Measurements from ENCODE around the gene SYMPK.
"Not testable (repeated sequence)": the region's sequence is repeated elsewhere in the genome, so short reads cannot be mapped to it uniquely, and the experiment has no call there.

Gene SYMPK

GRCh38 chr19:45885556-45886426, 22.8 kb upstream of the SYMPK start, which contains the start of gene IRF2BP1:
Gene IRF2BP1, minus strand, starts transcription at chr19:45886141. Its CDS starts 367 bp downstream, at chr19:45885774.
- DNase-seq: peak; percentile 91 to 94 (median 93)

GRCh38 chr19:45884682-45885555, 22.0 kb upstream of the SYMPK start:
- peak in 1 of 3 experiments; percentile 38 for DNase-seq

- no peak for DNase-seq
These were observed 21.1 kb upstream of the SYMPK start for GRCh38 chr19:45883881-45884681.

- no peak for DNase-seq
These were observed 20.6 kb upstream of the SYMPK start for GRCh38 chr19:45883586-45883880.

GRCh38 chr19:45882652-45883585, 20.0 kb upstream of the SYMPK start:
- peak; percentile 59 to 76 (median 68) for DNase-seq

GRCh38 chr19:45881909-45882528, 19.1 kb upstream of the SYMPK start:
- peak in 2 of 3 experiments; percentile 80 to 91 for DNase-seq

- DNase-seq: peak in 2 of 3 experiments; percentile 6 to 44
These were observed 18.3 kb upstream of the SYMPK start for GRCh38 chr19:45881082-45881908.

- DNase-seq: no peak
These were observed 17.0 kb upstream of the SYMPK start for GRCh38 chr19:45879971-45880370.

GRCh38 chr19:45879055-45879454, 16.1 kb upstream of the SYMPK start:
- no peak for DNase-seq

- no peak for DNase-seq
These were observed 15.3 kb upstream of the SYMPK start for GRCh38 chr19:45878043-45878794.

- DNase-seq: no peak
These were observed 13.7 kb upstream of the SYMPK start for GRCh38 chr19:45876411-45877197.

- no peak for DNase-seq
These were observed 13.1 kb upstream of the SYMPK start for GRCh38 chr19:45876161-45876410.

- DNase-seq: no peak
These were observed 11.6 kb upstream of the SYMPK start for GRCh38 chr19:45874620-45874966.

GRCh38 chr19:45873219-45873772, 10.3 kb upstream of the SYMPK start:
- DNase-seq: no peak

GRCh38 chr19:45872095-45872919, 9.4 kb upstream of the SYMPK start:
- DNase-seq: no peak

- DNase-seq: no peak
These were observed 7.9 kb upstream of the SYMPK start for GRCh38 chr19:45870798-45871197.

GRCh38 chr19:45867241-45867640, 4.3 kb upstream of the SYMPK start:
- DNase-seq: not testable (repeated sequence)
